Measurements from ENCODE around the gene HS3ST4. TPM values are rescaled to one million over a fixed set of nuclear protein-coding genes. Genes with fewer than 3 reads are reported as not detected.

Gene HS3ST4
- 1.7 TPM for total RNA-seq

GRCh38 chr16:25691519-25692091 lies at the start of gene HS3ST4:
Gene HS3ST4 (plus strand): TSS chr16:25691959.

All from camera-type eye (tissue), 1 donor.